ENCODE results near the gene ATL3.

DNA sequence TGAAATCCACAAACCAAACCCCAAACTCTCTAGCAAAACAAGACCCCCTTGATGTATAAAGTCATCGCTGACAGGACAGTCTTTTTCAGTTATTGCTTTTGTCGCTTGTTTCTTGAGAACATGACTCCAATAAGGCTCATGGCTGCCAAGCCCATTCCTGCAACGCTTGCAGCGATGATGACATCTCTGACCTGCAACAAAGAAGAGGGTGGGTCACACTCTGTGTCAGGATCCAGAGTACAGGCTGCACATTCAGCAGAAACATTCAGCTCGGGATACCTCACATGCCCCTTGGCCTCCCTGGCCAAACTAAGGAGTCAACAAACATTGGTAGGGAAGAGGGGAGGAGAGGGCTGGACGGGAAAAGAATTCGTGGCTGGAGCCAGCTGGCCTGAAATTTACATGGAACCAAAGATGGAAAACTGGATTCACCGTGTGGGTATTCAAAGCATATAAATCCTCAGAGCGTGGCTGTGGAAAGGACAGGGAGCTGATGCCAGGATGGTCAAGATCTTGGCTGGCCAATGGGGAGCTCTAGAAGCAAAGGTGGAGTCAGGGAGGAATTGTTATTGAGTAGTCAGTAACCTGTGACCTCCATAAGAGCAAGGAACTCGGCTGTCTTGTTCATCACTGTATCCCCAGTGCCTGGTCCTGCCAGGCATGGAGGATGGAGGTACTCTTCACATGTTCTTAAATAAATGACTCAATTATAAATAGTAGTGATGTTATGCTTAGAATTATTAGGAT, 96.1 kb downstream of the ATL3 start:
- TF ChIP-seq POLR2A (IDR thresholded peaks at IDR 0.05; ENCODE audit: low read length) (no peak), GATA1 (IDR thresholded peaks at IDR 0.05; ENCODE audit: low read depth, low read length) (no peak)

Measured in erythroblast (primary cell).